A673 (cell line): ENCODE data around the gene BEST1.

Experiments used
- CTCF ChIP-seq: fragments of 300-800, 200-600 bp; sonication (generic); conservative IDR thresholded peaks from 2 replicates; pipeline ENCODE4 v1.5.1; 2017; ENCODE audit warnings: low read depth, mild to moderate bottlenecking, antibody characterized with exemption, low read length, moderate library complexity, mixed read lengths
- EZH2 ChIP-seq: fragments of 200-600 bp; sonication (generic); IDR thresholded peaks from 2 replicates; pipeline ENCODE4 v1.6.1; 2017; ENCODE audit warnings: borderline replicate concordance, low read depth, mild to moderate bottlenecking, mixed read lengths, antibody characterized with exemption, low read length; ENCODE audit not compliant: poor library complexity, severe bottlenecking

GRCh38 chr11:61952882-61953281 lies 2.7 kb downstream of the BEST1 start:
- TF ChIP-seq EZH2 = no peak
- TF ChIP-seq CTCF = no peak
